WTC11 (cell line): ENCODE data around the gene SCO2. TPM values are rescaled to one million over a fixed set of nuclear protein-coding genes. Genes with fewer than 3 reads are reported as not detected.

Experiments
- ATAC-seq: fragments of 200-7000 bp; cut with Tn5 transposase; 2 replicates; pipeline ENCODE4 v1.10.0; 2021; ENCODE audit warnings: mild to moderate bottlenecking, moderate library complexity
- CTCF ChIA-PET: fragments of 300-600 bp; sonication (Branson Sonifier 250); formaldehyde crosslinking; loops from one replicate; lab custom pipeline; 2021; ENCODE audit warnings: antibody characterized with exemption; lab: Charles Lee
- POLR2A ChIA-PET: fragments of 350-600 bp; sonication (Branson Sonifier 250); formaldehyde crosslinking; loops from one replicate; lab custom pipeline; 2021; ENCODE audit warnings: antibody characterized with exemption; lab: Charles Lee
- DNase-seq: peaks from one replicate; pipeline ENCODE4 v3.0.0; 2021; ENCODE audit warnings: low spot score
- H3K27ac Mint-ChIP-seq: 2 replicates; pipeline ENCODE4 v1.8.0; 2021; ENCODE audit warnings: mixed read lengths
- H3K27me3 Mint-ChIP-seq: 2 replicates; pipeline ENCODE4 v1.8.0; 2021; ENCODE audit warnings: low read depth, mild to moderate bottlenecking, moderate library complexity, mixed read lengths
- H3K36me3 Mint-ChIP-seq: 2 replicates; pipeline ENCODE4 v1.8.0; 2021; ENCODE audit warnings: mixed read lengths
- H3K4me1 Mint-ChIP-seq: 2 replicates; pipeline ENCODE4 v1.8.0; 2022; ENCODE audit warnings: mixed read lengths
- H3K4me3 Mint-ChIP-seq: 2 replicates; pipeline ENCODE4 v1.8.0; 2021; ENCODE audit warnings: mild to moderate bottlenecking, moderate library complexity, mixed read lengths
- H3K9me3 Mint-ChIP-seq: 2 replicates; pipeline ENCODE4 v1.8.0; 2021; ENCODE audit warnings: mixed read lengths
- ARID4B ChIP-seq: sonication (generic); formaldehyde crosslinking; IDR thresholded peaks from 2 replicates; pipeline ENCODE4 v1.8.0; 2023; ENCODE audit warnings: missing genetic modification reagents, mild to moderate bottlenecking, borderline replicate concordance
- E2F1 ChIP-seq: sonication (generic); formaldehyde crosslinking; IDR thresholded peaks from 2 replicates; pipeline ENCODE4 v1.8.0; 2022; ENCODE audit warnings: mild to moderate bottlenecking, missing genetic modification reagents
- HMGA2 ChIP-seq: fragments of 250-450 bp; sonication (Bioruptor Pico); IDR thresholded peaks from 2 replicates; pipeline ENCODE4 v1.4.0; 2021; ENCODE audit warnings: mild to moderate bottlenecking, moderate library complexity
- HMGXB4 ChIP-seq: sonication (generic); formaldehyde crosslinking; IDR thresholded peaks from 2 replicates; pipeline ENCODE4 v1.8.1; 2023; ENCODE audit warnings: mild to moderate bottlenecking, moderate library complexity, missing genetic modification reagents
- MXD4 ChIP-seq: fragments of 250-450 bp; sonication (Bioruptor Pico); IDR thresholded peaks from 2 replicates; pipeline ENCODE4 v1.8.0; 2021; ENCODE audit warnings: mild to moderate bottlenecking, moderate library complexity, borderline replicate concordance
- PRRX2 ChIP-seq: fragments of 250-450 bp; sonication (Bioruptor Pico); IDR thresholded peaks from 2 replicates; pipeline ENCODE4 v1.8.0; 2021; ENCODE audit warnings: mild to moderate bottlenecking
- SMAD3 ChIP-seq: sonication (generic); formaldehyde crosslinking; IDR thresholded peaks from 2 replicates; pipeline ENCODE4 v1.8.0; 2022; ENCODE audit warnings: missing genetic modification reagents, mild to moderate bottlenecking, borderline replicate concordance
- TEAD1 ChIP-seq: sonication (generic); formaldehyde crosslinking; IDR thresholded peaks from 2 replicates; pipeline ENCODE4 v1.8.0; 2022; ENCODE audit warnings: mild to moderate bottlenecking, missing genetic modification reagents
- ZBTB21 ChIP-seq: sonication (generic); formaldehyde crosslinking; IDR thresholded peaks from 2 replicates; pipeline ENCODE4 v1.8.1; 2023; ENCODE audit warnings: mild to moderate bottlenecking, missing genetic modification reagents, borderline replicate concordance
- ZNF219 ChIP-seq: sonication (generic); formaldehyde crosslinking; IDR thresholded peaks from 2 replicates; pipeline ENCODE4 v1.8.0; 2023; ENCODE audit warnings: missing genetic modification reagents, mild to moderate bottlenecking, borderline replicate concordance
- ZNF263 ChIP-seq: sonication (generic); formaldehyde crosslinking; IDR thresholded peaks from 2 replicates; pipeline ENCODE4 v1.8.1; 2022; ENCODE audit warnings: low read depth, mild to moderate bottlenecking, moderate library complexity, missing genetic modification reagents
- ZNF281 ChIP-seq: sonication (generic); formaldehyde crosslinking; IDR thresholded peaks from 2 replicates; pipeline ENCODE4 v1.8.0; 2023; ENCODE audit warnings: mild to moderate bottlenecking, missing genetic modification reagents
- ZNF317 ChIP-seq: sonication (generic); formaldehyde crosslinking; IDR thresholded peaks from 2 replicates; pipeline ENCODE4 v1.8.1; 2023; ENCODE audit warnings: low read depth, mild to moderate bottlenecking, moderate library complexity, missing genetic modification reagents, borderline replicate concordance
- ZNF423 ChIP-seq: fragments of 250-450 bp; sonication (Bioruptor Pico); IDR thresholded peaks from 2 replicates; pipeline ENCODE4 v2.1.2; 2022; ENCODE audit warnings: mild to moderate bottlenecking, moderate library complexity
- ZNF671 ChIP-seq: fragments of 250-450 bp; sonication (Bioruptor Pico); IDR thresholded peaks from 2 replicates; pipeline ENCODE4 v1.8.0; 2021; ENCODE audit warnings: mild to moderate bottlenecking
- total RNA-seq: library from RNA; stranded (reverse); gene quantifications from 3 replicates; pipeline ENCODE4 v1.2.3, GENCODE V29; 2021

SCO2 gene
- total RNA-seq, 1 experiment from 2014 or later: not detected

GRCh38 chr22:50502096-50502495 lies 23.3 kb downstream of the SCO2 start (continued):
- TF ChIP-seq ARID4B (CRISPR knock-in tag): no peak
- TF ChIP-seq ZNF423: no peak
- no peak for TF ChIP-seq ZNF281 (CRISPR knock-in tag)
- TF ChIP-seq PRRX2 (CRISPR knock-in tag): no peak

GRCh38 chr22:50500452-50500851 lies 24.9 kb downstream of the SCO2 start:
- no peak overlapping the region for H3K4me3 Mint-ChIP-seq
- TF ChIP-seq TEAD1: no peak
- TF ChIP-seq ZNF423: no peak
- no peak for TF ChIP-seq ZNF671 (CRISPR knock-in tag)
- TF ChIP-seq E2F1 (CRISPR knock-in tag): no peak
- TF ChIP-seq MXD4: no peak
- no peak for TF ChIP-seq ZNF317 (CRISPR knock-in tag)
- TF ChIP-seq ZBTB21 (CRISPR knock-in tag): no peak
- TF ChIP-seq ZNF219 (CRISPR knock-in tag): no peak
- TF ChIP-seq HMGA2 (CRISPR knock-in tag): no peak
- no peak for TF ChIP-seq ZNF263 (CRISPR knock-in tag)
- TF ChIP-seq SMAD3 (CRISPR knock-in tag): no peak
- TF ChIP-seq HMGXB4: no peak

More at GRCh38 chr22:50500452-50500851, 24.9 kb downstream of the SCO2 start:
- no peak for ATAC-seq
- no peaks in the 10 kb centered on the region for H3K9me3 Mint-ChIP-seq
- CTCF ChIA-PET: interaction anchor here (0.6 kb wide), 1 partner anchor 62 kb away, joined by 3 read pairs; the partner anchor contains the start of gene SYCE3
- no peaks in the 10 kb centered on the region; the same call in 1 of the 2 replicates for H3K27me3 Mint-ChIP-seq
- no peak for DNase-seq
- H3K36me3 Mint-ChIP-seq: no peaks in the 10 kb centered on the region
- no peak overlapping the region for H3K27ac Mint-ChIP-seq
- POLR2A ChIA-PET: no interaction called here
- H3K4me1 Mint-ChIP-seq: peaks cover 6% of the 10 kb centered on the region
